GM23338 (cell line): ENCODE measurements around the gene SRXN1.

Source experiments
- EZH2 ChIP-seq: fragments of 200-600 bp; sonication (generic); IDR thresholded peaks from one replicate; pipeline ENCODE4 v1.8.0; 2017; ENCODE audit warnings: antibody characterized with exemption, mild to moderate bottlenecking, low read depth; ENCODE audit not compliant: unreplicated experiment
- POLR2AphosphoS5 ChIP-seq: IDR thresholded peaks from 2 replicates; pipeline ENCODE4 v1.6.1; 2016; ENCODE audit warnings: antibody characterized with exemption, low read depth
- TF ChIP-seq, protein P1 (sequence below), 2 experiments: fragments of 200-600 bp in 1 of 2; sonication (generic) in 1 of 2; conservative IDR thresholded peaks; 2 replicates each; pipeline versions ENCODE4 v1.5.1 to v1.6.1; 2016 to 2017; ENCODE audit warnings: antibody characterized with exemption in 2 of 2, low read depth in 2 of 2, mild to moderate bottlenecking in 2 of 2, moderate library complexity in 1 of 2

DNA sequence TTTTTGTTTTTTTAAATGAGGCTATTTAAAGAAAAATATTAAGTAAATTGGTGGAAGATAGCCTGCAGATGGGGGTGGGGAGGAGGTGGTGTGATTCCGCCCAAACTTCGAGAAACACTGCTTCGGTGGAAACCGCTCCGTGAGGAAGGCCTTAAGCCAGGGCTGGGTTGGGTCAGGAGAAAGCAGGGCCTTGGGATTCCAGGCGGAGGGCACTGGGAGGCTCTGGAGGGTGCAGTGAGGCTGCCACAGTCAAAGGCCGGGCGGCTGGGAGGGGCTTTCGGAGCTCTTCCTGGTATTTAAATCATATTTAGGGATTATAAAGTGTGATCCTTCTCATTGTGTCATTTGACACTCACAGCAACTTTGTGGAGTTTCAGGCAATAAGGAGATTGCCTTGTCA lies 44.8 kb upstream of the SRXN1 start:
- TF ChIP-seq, protein P1, sequence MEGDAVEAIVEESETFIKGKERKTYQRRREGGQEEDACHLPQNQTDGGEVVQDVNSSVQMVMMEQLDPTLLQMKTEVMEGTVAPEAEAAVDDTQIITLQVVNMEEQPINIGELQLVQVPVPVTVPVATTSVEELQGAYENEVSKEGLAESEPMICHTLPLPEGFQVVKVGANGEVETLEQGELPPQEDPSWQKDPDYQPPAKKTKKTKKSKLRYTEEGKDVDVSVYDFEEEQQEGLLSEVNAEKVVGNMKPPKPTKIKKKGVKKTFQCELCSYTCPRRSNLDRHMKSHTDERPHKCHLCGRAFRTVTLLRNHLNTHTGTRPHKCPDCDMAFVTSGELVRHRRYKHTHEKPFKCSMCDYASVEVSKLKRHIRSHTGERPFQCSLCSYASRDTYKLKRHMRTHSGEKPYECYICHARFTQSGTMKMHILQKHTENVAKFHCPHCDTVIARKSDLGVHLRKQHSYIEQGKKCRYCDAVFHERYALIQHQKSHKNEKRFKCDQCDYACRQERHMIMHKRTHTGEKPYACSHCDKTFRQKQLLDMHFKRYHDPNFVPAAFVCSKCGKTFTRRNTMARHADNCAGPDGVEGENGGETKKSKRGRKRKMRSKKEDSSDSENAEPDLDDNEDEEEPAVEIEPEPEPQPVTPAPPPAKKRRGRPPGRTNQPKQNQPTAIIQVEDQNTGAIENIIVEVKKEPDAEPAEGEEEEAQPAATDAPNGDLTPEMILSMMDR (conservative IDR thresholded peaks at IDR 0.05; ENCODE audit: low read depth in 2 of 2) = no peak
- TF ChIP-seq POLR2AphosphoS5 (no peak), EZH2 (no peak)
